Right lobe of liver (tissue), 6 donors: ENCODE measurements around the gene AMDHD1. TPM values are rescaled to one million over a fixed set of nuclear protein-coding genes. Genes with fewer than 3 reads are reported as not detected.

Experiments used
- ATAC-seq, 4 donors: fragments of 200-7000 bp; cut with Tn5 transposase; one replicate each; pipeline ENCODE4 v1.9.1; 2020; ENCODE audit warnings: mild to moderate bottlenecking in 4 of 4, moderate library complexity in 4 of 4
- DNase-seq, 3 donors: peaks; one replicate each; pipeline ENCODE4 v3.0.0-alpha.2; 2020
- H3K27ac ChIP-seq, 3 donors: fragments of 200-600 bp; one replicate each; pipeline ENCODE4 v1.8.0; 2022
- H3K27me3 ChIP-seq, 2 donors: fragments of 200-600 bp; one replicate each; pipeline ENCODE4 v1.8.0; 2022
- H3K36me3 ChIP-seq, 4 donors: fragments of 200-600 bp; sonication (generic) in 1 of 4; one replicate each; pipeline versions ENCODE4 v1.5.1 to v1.8.0; 2017 to 2022; ENCODE audit warnings: control low read depth in 1 of 4
- H3K4me1 ChIP-seq, 4 donors: fragments of 200-600 bp; sonication (generic) in 1 of 4; one replicate each; pipeline versions ENCODE4 v1.5.1 to v1.8.0; 2017 to 2022; ENCODE audit warnings: control low read depth in 1 of 4
- H3K4me3 ChIP-seq, 3 donors: fragments of 200-600 bp; one replicate each; pipeline ENCODE4 v1.8.0; 2022
- H3K9me3 ChIP-seq, 4 donors: fragments of 200-600 bp; sonication (generic) in 1 of 4; one replicate each; pipeline versions ENCODE4 v1.5.1 to v1.8.0; 2017 to 2022; ENCODE audit warnings: control low read depth in 1 of 4
- POLR2A ChIP-seq: fragments of 450-650 bp; IDR thresholded peaks from one replicate; pipeline ENCODE4 v1.6.1; 2017; ENCODE audit warnings: antibody characterized with exemption, mild to moderate bottlenecking
- whole genome bisulfite sequencing: methylation state at CpG from one replicate; pipeline ENCODE4 v1.1.6; 2018; ENCODE audit warnings: low coverage, low lambda C conversion rate; ENCODE audit not compliant: insufficient coverage; ENCODE audit errors: missing lambda C conversion rate; 5-methylcytosine and 5-hydroxymethylcytosine counted together
- intact Hi-C, 2 donors: fragments of 100-400 bp; cut with DNase I; formaldehyde crosslinking; loops; one replicate each; pipeline versions ENCODE4 v1.11.2 to v1.14.1; 2022
- total RNA-seq, 6 experiments: library from RNA; depleted of rRNA in 2 of 6; stranded (reverse); fragments of >200 nt in 2 of 6; fragmentation: NEBNext Ultra II Directional in 3 of 6; extraction: Animal tissue kit (Norgen Biotek cat#: 25700) in 3 of 6; gene quantifications; one replicate each; pipeline versions ENCODE4 v1.1.0 to v1.2.4, GENCODE V29; 2016 to 2023
- TF ChIP-seq, protein P1 (sequence below), 4 donors: fragments of 200-600 bp in 3 of 4; fragments of 450-650 bp in 1 of 4; IDR thresholded peaks; one replicate each; pipeline versions ENCODE4 v1.5.1 to v1.8.0; 2016 to 2022; ENCODE audit warnings: antibody characterized with exemption in 4 of 4, mild to moderate bottlenecking in 2 of 4
- donor health status: DM: no; HTN: yes; CAD: no.
- donor health status: DM: no; HTN: no; CAD: no.
- donor health status: DM: no; HTN: no; CAD: no.
- donor health status: DM: no; HTN: yes; CAD: no.
- donor health status: DM: no; HTN: yes; CAD: no.

The AMDHD1 gene
- total RNA-seq, 6 experiments from 2014 or later, result 41.4 to 97.8 (median 69.1) TPM

DNA sequence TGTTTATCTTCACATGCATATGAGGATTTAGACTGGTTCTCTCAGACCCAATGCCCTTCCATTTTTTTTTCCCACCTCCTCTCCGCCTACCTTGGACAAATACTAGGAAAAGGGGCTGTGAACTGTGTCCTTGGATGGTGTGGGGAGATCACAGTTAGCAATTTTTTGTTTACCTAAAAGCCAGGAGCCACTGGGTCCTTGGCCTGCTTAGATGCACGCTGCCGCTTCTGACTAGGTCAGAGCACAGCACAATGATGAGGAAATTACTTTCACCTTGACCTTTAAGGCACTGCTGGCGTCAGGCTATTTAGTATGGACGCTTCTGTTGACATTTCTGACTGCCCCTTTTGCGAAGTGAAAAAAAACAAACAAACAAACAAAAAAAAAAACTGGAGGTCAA is 2.6 kb upstream of the AMDHD1 start:
- Histone ChIP-seq H3K36me3 (no peaks in the 10 kb centered on the region), H3K9me3 (no peaks in the 10 kb centered on the region), H3K27ac (peak overlapping the region; percentile 95 to 100 (median 97)), H3K4me3 (no peak overlapping the region), H3K27me3 (no peaks in the 10 kb centered on the region), H3K4me1 (peaks cover 0 to 26% (median 9%) of the 10 kb centered on the region in 4 donors)
- 33% methylated on average over 6 of the region's 6 CpGs for WGBS
- DNase-seq (peak; percentile 72 to 88 (median 87)), ATAC-seq (peak; percentile 43 to 69 (median 59))
- intact Hi-C loops, result no loop called here
- no peak for TF ChIP-seq POLR2A
- TF ChIP-seq, protein P1, sequence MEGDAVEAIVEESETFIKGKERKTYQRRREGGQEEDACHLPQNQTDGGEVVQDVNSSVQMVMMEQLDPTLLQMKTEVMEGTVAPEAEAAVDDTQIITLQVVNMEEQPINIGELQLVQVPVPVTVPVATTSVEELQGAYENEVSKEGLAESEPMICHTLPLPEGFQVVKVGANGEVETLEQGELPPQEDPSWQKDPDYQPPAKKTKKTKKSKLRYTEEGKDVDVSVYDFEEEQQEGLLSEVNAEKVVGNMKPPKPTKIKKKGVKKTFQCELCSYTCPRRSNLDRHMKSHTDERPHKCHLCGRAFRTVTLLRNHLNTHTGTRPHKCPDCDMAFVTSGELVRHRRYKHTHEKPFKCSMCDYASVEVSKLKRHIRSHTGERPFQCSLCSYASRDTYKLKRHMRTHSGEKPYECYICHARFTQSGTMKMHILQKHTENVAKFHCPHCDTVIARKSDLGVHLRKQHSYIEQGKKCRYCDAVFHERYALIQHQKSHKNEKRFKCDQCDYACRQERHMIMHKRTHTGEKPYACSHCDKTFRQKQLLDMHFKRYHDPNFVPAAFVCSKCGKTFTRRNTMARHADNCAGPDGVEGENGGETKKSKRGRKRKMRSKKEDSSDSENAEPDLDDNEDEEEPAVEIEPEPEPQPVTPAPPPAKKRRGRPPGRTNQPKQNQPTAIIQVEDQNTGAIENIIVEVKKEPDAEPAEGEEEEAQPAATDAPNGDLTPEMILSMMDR (IDR thresholded peaks at IDR 0.05), result no peak

DNA sequence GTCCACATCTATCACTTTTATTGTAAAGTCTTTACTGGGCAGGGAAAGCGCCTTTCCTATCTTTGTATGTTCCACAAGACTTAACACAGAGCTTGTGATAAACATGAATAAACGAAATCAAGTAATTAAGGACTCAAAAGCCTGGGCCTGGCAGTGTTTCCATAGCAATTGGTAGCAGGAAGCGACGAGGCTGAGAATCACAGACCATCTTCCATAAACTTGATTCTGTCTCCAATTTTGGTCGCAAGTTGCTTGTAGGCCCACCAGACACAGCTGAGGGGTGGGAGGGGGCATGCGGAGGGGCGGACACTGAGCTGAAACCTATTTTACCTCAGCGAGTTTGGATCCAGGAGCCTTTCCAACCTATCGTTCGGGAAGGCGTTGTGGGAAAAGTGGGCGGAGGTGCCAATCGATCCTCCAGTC is 1.0 kb upstream of the AMDHD1 start:
- DNase-seq (peak in 1 of 3 donors; percentile 93), ATAC-seq (no peak)
- Histone ChIP-seq H3K36me3 (no peaks in the 10 kb centered on the region), H3K9me3 (no peaks in the 10 kb centered on the region), H3K4me3 (peak overlapping the region; percentile 59 to 98 (median 92)), H3K4me1 (peaks cover 0 to 30% (median 9%) of the 10 kb centered on the region in 4 donors), H3K27ac (peak overlapping the region; percentile 95 to 100 (median 97)), H3K27me3 (no peaks in the 10 kb centered on the region)
- 4% methylated on average over 8 of the region's 13 CpGs for WGBS
- TF ChIP-seq, protein P1 (IDR thresholded peaks at IDR 0.05), result no peak
- TF ChIP-seq POLR2A, result no peak
- intact Hi-C loops, result no loop called here

GRCh38 chr12:95942524-95943329 is 404 bp upstream of the AMDHD1 start, which contains the start of gene CCDC38:
CCDC38 (minus strand) TSS chr12:95942614; CDS start chr12:95936509, 6,105 bp downstream.
- Histone ChIP-seq H3K27ac (peak within 1 kb of the TSS; percentile 95 to 100 (median 97)), H3K4me3 (peak within 1 kb of the TSS; percentile 59 to 98 (median 92)), H3K36me3 (no peaks in the 10 kb centered on the region), H3K27me3 (no peaks in the 10 kb centered on the region), H3K9me3 (no peaks in the 10 kb centered on the region), H3K4me1 (peaks cover 0 to 30% (median 9%) of the 10 kb centered on the region in 4 donors)
- intact Hi-C loops, result no loop called here
- TF ChIP-seq, protein P1 (IDR thresholded peaks at IDR 0.05), result no peak
- peak; percentile 72 for TF ChIP-seq POLR2A
- DNase-seq, result peak; percentile 86 to 93 (median 93)
- peak; percentile 74 to 88 (median 80) for ATAC-seq
- WGBS, result under 1% methylated on average over 29 of the region's 51 CpGs

DNA sequence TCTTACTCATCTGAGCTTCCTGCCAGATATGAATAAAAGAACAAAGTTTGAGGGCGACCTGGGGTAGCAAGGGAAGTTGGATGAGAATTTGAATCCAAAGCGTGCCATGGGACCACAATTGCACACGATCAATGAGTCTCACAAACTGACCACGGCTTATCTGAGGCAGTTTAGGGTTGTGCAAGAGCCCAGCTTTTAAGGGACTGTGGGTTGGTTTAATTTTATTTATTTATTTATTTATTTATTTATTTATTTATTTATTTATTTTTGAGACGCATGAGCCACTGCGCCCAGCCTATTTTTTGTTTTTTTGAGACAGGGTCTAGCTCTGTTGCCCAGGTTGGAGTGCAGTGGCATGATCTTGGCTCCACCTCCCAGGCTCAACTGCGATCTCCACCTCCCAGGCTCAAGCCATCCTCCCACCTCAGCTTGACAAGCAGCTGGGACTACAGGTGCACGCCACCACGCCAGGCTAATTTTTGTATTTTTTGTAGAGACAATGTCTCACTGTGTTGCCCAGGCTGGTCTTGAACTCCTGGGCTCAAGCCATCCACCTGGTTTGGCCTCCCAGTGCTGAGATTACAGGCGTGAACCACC is 1.1 kb downstream of the AMDHD1 start:
- 34% methylated on average over 8 of the region's 10 CpGs for WGBS
- peak overlapping the region; percentile 95 to 100 (median 97) for H3K27ac ChIP-seq
- intact Hi-C loops, result no loop called here
- H3K36me3 ChIP-seq, result no peaks in the 10 kb centered on the region
- no peaks in the 10 kb centered on the region for H3K9me3 ChIP-seq
- H3K4me3 ChIP-seq, result peak overlapping the region; percentile 59 to 98 (median 92)
- H3K4me1 ChIP-seq, result peaks cover 0 to 30% (median 9%) of the 10 kb centered on the region in 4 donors
- DNase-seq (peak; percentile 29 to 72 (median 61)), ATAC-seq (peak in 3 of 4 donors; percentile 5 to 43 (median 23))
- TF ChIP-seq, protein P1 (IDR thresholded peaks at IDR 0.05), result no peak
- TF ChIP-seq POLR2A, result peak; percentile 56
- no peaks in the 10 kb centered on the region for H3K27me3 ChIP-seq
